ENCODE measurements around the gene SPRN.
A peak's percentile ranks its signal among the peaks of the same experiment; 100 is the strongest.
"Not testable (repeated sequence)": the region's sequence is repeated elsewhere in the genome, so short reads cannot be mapped to it uniquely, and the experiment has no call there.

The SPRN gene

GRCh38 chr10:133456041-133456951 lies 31.9 kb upstream of the SPRN start:
- no peak for DNase-seq (ENCODE audit: low read depth)

GRCh38 chr10:133455611-133456031 lies 31.2 kb upstream of the SPRN start:
- no peak for DNase-seq (ENCODE audit: low read depth)

GRCh38 chr10:133455196-133455595 lies 30.8 kb upstream of the SPRN start:
- DNase-seq (ENCODE audit: low read depth): no peak

GRCh38 chr10:133454204-133454893 lies 29.9 kb upstream of the SPRN start:
- no peak for DNase-seq (ENCODE audit: low read depth)

- DNase-seq (ENCODE audit: low read depth): peak; percentile 52
These were observed 29.2 kb upstream of the SPRN start, which contains the start of gene SCART1 for GRCh38 chr10:133453516-133454203. TSS of gene SCART1 (plus strand) at chr10:133453945. CDS start at chr10:133453998, 53 bp downstream.

- DNase-seq (ENCODE audit: low read depth): no peak
These were observed 28.0 kb upstream of the SPRN start for GRCh38 chr10:133452453-133452852.

- no peak for DNase-seq (ENCODE audit: low read depth)
These were observed 26.9 kb upstream of the SPRN start for GRCh38 chr10:133451346-133451745.

- no peak for DNase-seq (ENCODE audit: low read depth)
These were observed 23.7 kb upstream of the SPRN start for GRCh38 chr10:133448120-133448519.

- DNase-seq (ENCODE audit: low read depth): no peak
These were observed 22.6 kb upstream of the SPRN start for GRCh38 chr10:133446979-133447378.

GRCh38 chr10:133445751-133446708 lies 21.6 kb upstream of the SPRN start:
- DNase-seq (ENCODE audit: low read depth): no peak

GRCh38 chr10:133445268-133445732 lies 20.9 kb upstream of the SPRN start:
- no peak for DNase-seq (ENCODE audit: low read depth)

- DNase-seq (ENCODE audit: low read depth): no peak
These were observed 20.2 kb upstream of the SPRN start for GRCh38 chr10:133444342-133445267.

GRCh38 chr10:133442967-133443924 lies 18.8 kb upstream of the SPRN start:
- DNase-seq (ENCODE audit: low read depth): no peak

- DNase-seq (ENCODE audit: low read depth): peak; percentile 27
These were observed 18.0 kb upstream of the SPRN start for GRCh38 chr10:133442191-133442966.

- DNase-seq (ENCODE audit: low read depth): no peak
These were observed 17.4 kb upstream of the SPRN start for GRCh38 chr10:133441780-133442179.

GRCh38 chr10:133441356-133441755 lies 16.9 kb upstream of the SPRN start:
- DNase-seq (ENCODE audit: low read depth): not testable (repeated sequence)

GRCh38 chr10:133440633-133441285 lies 16.3 kb upstream of the SPRN start:
- no peak for DNase-seq (ENCODE audit: low read depth)
